Measurements from ENCODE around the gene GJD4. TPM values are rescaled to one million over a fixed set of nuclear protein-coding genes. Genes with fewer than 3 reads are reported as not detected.

GJD4 gene, protein sequence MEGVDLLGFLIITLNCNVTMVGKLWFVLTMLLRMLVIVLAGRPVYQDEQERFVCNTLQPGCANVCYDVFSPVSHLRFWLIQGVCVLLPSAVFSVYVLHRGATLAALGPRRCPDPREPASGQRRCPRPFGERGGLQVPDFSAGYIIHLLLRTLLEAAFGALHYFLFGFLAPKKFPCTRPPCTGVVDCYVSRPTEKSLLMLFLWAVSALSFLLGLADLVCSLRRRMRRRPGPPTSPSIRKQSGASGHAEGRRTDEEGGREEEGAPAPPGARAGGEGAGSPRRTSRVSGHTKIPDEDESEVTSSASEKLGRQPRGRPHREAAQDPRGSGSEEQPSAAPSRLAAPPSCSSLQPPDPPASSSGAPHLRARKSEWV
- not detected in 2 replicates for total RNA-seq

DNA sequence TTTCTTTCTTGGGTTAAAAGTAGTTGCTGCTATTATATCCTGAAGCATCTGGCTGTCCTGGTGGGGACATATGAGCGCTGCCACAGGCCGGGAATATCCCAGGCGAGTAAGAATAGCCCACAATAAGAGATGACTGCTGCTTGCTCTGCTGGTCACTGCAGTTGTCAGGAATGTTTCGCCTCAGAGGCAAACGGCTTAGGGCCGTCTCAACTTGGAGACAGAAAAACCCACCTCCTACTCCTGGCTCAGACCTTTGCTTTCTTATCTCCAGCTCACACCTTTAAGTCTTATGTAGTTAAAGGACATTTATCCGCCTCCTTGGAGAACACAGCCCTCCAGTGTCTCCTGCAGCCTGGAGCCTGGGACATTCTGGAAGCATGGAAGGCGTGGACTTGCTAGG, at the start of gene GJD4:
Gene GJD4, plus strand, starts transcription at position 151 of the 400 bp plus-strand sequence. Its CDS starts 227 bp downstream, at position 378.
- FAIRE-seq (no peak), DNase-seq (ENCODE audit: low read depth) (no peak)
- Histone ChIP-seq H3K36me3 (ENCODE audit: control insufficient read depth, insufficient read depth, low read length) (no peaks in the 10 kb centered on the region), H3K27me3 (ENCODE audit: control insufficient read depth, insufficient read depth, low read length) (peaks cover 7% of the 10 kb centered on the region), H3K4me3 (ENCODE audit: low read depth, low read length) (no peak within 1 kb of the TSS)
- TF ChIP-seq, protein P1, sequence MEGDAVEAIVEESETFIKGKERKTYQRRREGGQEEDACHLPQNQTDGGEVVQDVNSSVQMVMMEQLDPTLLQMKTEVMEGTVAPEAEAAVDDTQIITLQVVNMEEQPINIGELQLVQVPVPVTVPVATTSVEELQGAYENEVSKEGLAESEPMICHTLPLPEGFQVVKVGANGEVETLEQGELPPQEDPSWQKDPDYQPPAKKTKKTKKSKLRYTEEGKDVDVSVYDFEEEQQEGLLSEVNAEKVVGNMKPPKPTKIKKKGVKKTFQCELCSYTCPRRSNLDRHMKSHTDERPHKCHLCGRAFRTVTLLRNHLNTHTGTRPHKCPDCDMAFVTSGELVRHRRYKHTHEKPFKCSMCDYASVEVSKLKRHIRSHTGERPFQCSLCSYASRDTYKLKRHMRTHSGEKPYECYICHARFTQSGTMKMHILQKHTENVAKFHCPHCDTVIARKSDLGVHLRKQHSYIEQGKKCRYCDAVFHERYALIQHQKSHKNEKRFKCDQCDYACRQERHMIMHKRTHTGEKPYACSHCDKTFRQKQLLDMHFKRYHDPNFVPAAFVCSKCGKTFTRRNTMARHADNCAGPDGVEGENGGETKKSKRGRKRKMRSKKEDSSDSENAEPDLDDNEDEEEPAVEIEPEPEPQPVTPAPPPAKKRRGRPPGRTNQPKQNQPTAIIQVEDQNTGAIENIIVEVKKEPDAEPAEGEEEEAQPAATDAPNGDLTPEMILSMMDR (IDR thresholded peaks at IDR 0.05; ENCODE audit: insufficient read depth, low read length, severe bottlenecking): no peak

DNA sequence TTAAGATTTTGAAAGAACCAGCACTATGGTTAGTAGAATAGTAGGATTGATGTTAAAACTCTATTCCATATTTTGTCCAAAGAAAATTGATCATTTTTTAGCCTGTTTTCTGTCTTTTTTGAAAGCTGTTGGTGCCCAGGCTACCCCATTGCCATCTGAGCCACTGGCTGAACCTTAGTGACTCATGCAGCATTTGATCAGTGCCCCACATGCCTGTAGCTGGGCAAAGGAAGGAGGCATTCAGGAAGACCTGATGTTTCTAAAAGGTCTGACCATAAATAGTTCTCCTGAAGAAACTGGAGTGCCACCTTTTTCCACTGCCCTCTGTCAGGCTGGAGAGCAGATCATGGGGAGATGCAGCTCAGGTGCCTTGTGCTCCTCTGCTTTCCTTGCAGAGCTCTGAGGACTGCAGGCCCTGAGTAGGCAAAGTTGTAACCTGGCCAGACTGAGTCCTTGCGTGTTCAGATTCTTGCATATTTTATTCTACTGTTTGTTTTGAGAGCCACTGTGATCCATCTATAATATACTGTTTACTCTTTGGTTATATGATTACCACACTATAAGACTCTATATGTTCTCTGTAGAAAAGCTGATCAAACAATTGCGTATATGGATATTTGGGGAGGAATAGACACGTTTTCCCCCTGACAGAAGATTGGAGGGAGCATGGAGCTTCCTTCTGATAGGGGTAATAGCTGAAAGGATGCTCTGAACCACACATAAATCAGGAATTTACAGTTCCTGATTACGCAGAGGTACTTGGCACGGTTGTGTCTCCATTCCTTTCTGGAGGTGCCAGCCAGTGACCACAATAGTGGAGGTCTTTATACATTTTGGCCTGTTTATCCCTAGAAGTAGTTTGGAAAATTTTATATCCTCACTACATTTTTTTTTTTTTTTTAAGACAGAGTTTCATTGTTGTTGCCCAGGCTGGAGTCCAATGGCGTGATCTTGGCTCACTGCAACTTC, 48.9 kb upstream of the GJD4 start:
- TF ChIP-seq, protein P1 (IDR thresholded peaks at IDR 0.05; ENCODE audit: insufficient read depth, low read length, severe bottlenecking): no peak
- Histone ChIP-seq H3K4me3 (ENCODE audit: low read depth, low read length) (no peak overlapping the region), H3K27me3 (ENCODE audit: control insufficient read depth, insufficient read depth, low read length) (no peaks in the 10 kb centered on the region), H3K36me3 (ENCODE audit: control insufficient read depth, insufficient read depth, low read length) (peaks cover 9% of the 10 kb centered on the region)
- FAIRE-seq (no peak), DNase-seq (ENCODE audit: low read depth) (peak; percentile 15)

DNA sequence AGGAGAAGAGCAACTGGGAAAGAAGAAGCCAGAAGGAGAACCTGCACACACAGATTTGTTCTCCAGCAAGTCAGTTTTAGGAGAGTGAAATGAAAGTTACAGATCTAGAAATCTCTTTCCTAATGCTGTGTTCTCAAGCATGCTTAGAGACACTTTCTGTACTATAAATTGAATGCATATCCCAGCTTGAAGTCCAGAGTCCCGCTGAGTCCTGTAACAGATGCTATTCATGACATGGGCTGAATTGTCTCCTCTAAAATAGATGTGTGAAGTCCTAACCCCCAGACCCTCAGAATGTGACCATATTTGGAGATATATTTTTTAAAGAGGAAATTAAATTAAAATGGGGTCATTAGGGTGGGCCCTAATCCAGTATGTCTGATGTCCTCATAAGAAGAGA, 46.9 kb upstream of the GJD4 start:
- Histone ChIP-seq H3K36me3 (ENCODE audit: control insufficient read depth, insufficient read depth, low read length) (peaks cover 8% of the 10 kb centered on the region), H3K27me3 (ENCODE audit: control insufficient read depth, insufficient read depth, low read length) (no peaks in the 10 kb centered on the region), H3K4me3 (ENCODE audit: low read depth, low read length) (no peak overlapping the region)
- no peak for FAIRE-seq
- TF ChIP-seq, protein P1 (IDR thresholded peaks at IDR 0.05; ENCODE audit: insufficient read depth, low read length, severe bottlenecking): no peak
- DNase-seq (ENCODE audit: low read depth): no peak

GRCh38 chr10:35559416-35559815, 45.7 kb upstream of the GJD4 start:
- H3K4me3 ChIP-seq (ENCODE audit: low read depth, low read length): no peak overlapping the region
- H3K27me3 ChIP-seq (ENCODE audit: control insufficient read depth, insufficient read depth, low read length): no peaks in the 10 kb centered on the region
- FAIRE-seq: peak; percentile 7
- no peak for DNase-seq (ENCODE audit: low read depth)
- H3K36me3 ChIP-seq (ENCODE audit: control insufficient read depth, insufficient read depth, low read length): peaks cover 6% of the 10 kb centered on the region
- TF ChIP-seq, protein P1 (IDR thresholded peaks at IDR 0.05; ENCODE audit: insufficient read depth, low read length, severe bottlenecking): no peak

DNA sequence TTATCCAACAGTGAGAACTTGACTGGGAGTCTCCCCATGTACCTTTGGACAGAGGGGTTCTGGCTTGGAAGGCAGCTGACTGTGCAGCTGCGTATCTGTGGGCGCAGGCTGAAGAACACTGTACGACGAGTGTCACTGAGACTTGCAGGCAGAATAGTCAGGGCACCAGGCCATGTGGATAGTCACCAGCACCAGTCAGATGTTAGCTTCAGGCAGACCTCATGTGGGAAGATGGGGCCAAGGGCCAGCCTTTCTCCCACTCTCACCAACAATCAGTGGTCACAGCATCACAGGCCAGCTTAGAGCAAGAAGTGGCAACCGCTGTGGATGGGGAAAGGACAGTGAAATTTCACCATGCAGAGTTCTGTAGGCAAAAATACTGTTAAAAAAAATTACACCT, 43.4 kb upstream of the GJD4 start:
- H3K27me3 ChIP-seq (ENCODE audit: control insufficient read depth, insufficient read depth, low read length): no peaks in the 10 kb centered on the region
- DNase-seq (ENCODE audit: low read depth) (no peak), FAIRE-seq (peak; percentile 47)
- TF ChIP-seq, protein P1 (IDR thresholded peaks at IDR 0.05; ENCODE audit: insufficient read depth, low read length, severe bottlenecking): no peak
- H3K36me3 ChIP-seq (ENCODE audit: control insufficient read depth, insufficient read depth, low read length): peaks cover 4% of the 10 kb centered on the region
- H3K4me3 ChIP-seq (ENCODE audit: low read depth, low read length): no peak overlapping the region

All from bronchial epithelial cell (primary cell).